ENCODE measurements around the gene RPS27A. TPM values are rescaled to one million over a fixed set of nuclear protein-coding genes. Genes with fewer than 3 reads are reported as not detected.

Gene RPS27A
- total and polyA plus RNA-seq, 2 donors (not counting 3 experiments of a cell fraction or from before 2014, with no cell fraction given) = 926 to 1,136 TPM

DNA sequence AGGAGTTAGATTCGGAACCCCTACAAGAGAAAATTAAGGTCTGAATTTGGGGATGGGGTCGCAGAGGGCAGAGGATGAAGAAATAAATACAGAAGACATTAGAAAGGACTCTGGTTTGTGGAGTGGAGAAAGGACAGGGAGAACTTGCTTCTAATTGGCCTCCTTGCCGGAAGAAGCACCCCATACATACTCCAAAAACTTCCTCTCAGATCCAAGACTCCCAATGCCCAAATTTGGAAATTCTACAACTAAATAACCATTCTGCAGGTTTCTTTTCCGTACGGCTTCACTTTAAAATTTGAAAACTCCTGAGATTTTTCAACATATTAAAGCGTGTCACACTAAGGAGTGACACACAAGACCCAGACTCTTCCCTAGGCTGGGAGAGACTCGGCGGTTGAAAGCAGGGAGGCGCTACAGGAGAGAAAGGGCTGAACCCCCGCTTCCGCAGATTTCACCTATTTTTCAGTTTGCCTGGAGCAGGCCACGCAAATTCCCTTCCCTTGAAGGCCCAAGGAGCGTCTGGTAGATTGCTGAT, 873 bp upstream of the RPS27A start:
- TF ChIP-seq, protein P1, sequence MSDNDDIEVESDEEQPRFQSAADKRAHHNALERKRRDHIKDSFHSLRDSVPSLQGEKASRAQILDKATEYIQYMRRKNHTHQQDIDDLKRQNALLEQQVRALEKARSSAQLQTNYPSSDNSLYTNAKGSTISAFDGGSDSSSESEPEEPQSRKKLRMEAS (IDR thresholded peaks at IDR 0.05; ENCODE audit: insufficient read depth, insufficient read length) = no peak
- no peak for TF ChIP-seq MYC (IDR thresholded peaks at IDR 0.05; ENCODE audit: low read depth, low read length)
- no peak for TF ChIP-seq FOS (IDR thresholded peaks at IDR 0.05; ENCODE audit: borderline replicate concordance, insufficient read depth, low read length)
- TF ChIP-seq JUN (IDR thresholded peaks at IDR 0.05; ENCODE audit: borderline replicate concordance, insufficient read depth, insufficient read length, low read depth) = no peak
- TF ChIP-seq EZH2 (IDR thresholded peaks at IDR 0.05; ENCODE audit: borderline replicate concordance, low read depth, low read length, severe bottlenecking) = no peak
- TF ChIP-seq, protein P2, sequence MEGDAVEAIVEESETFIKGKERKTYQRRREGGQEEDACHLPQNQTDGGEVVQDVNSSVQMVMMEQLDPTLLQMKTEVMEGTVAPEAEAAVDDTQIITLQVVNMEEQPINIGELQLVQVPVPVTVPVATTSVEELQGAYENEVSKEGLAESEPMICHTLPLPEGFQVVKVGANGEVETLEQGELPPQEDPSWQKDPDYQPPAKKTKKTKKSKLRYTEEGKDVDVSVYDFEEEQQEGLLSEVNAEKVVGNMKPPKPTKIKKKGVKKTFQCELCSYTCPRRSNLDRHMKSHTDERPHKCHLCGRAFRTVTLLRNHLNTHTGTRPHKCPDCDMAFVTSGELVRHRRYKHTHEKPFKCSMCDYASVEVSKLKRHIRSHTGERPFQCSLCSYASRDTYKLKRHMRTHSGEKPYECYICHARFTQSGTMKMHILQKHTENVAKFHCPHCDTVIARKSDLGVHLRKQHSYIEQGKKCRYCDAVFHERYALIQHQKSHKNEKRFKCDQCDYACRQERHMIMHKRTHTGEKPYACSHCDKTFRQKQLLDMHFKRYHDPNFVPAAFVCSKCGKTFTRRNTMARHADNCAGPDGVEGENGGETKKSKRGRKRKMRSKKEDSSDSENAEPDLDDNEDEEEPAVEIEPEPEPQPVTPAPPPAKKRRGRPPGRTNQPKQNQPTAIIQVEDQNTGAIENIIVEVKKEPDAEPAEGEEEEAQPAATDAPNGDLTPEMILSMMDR (IDR thresholded peaks at IDR 0.05; ENCODE audit: extremely low read depth in 1 of 2, insufficient read depth in 1 of 2, low read depth in 1 of 2, low read length in 2 of 2) = no peak
- no peak for TF ChIP-seq POLR2A (IDR thresholded peaks at IDR 0.05; ENCODE audit: low read depth, low read length)
- no peak for TF ChIP-seq GATA2 (IDR thresholded peaks at IDR 0.05; ENCODE audit: insufficient read depth, insufficient read length, low read depth, low read length)
- no peak for TF ChIP-seq POLR2AphosphoS5 (IDR thresholded peaks at IDR 0.05; ENCODE audit: insufficient read depth, low read depth, low read length)
- peaks cover 41% of the 10 kb centered on the region for H3K79me2 ChIP-seq (ENCODE audit: control insufficient read depth, insufficient read depth, low read length)
- dilution Hi-C loops (cut with MboI; ENCODE audit: extremely low pct_ligation_motif_present, low sequenced_read_pairs) = no loop called here

More for the DNA sequence above, 873 bp upstream of the RPS27A start:
- TSS peak; percentile 53 for BruUV-seq (replicated peaks)
- intact Hi-C loops (cut with micrococcal nuclease) = loop anchor here (2.0 to 10.0 kb wide), 4 partner anchors 36 to 283 kb away; partner anchors contain the start of genes CFAP36, MTIF2 and RTN4
- peaks cover 12 to 28% of the 10 kb centered on the region in 2 experiments for H3K36me3 ChIP-seq (ENCODE audit: control insufficient read depth in 2 of 2, extremely low read depth in 1 of 2, insufficient read depth in 2 of 2, low read length in 2 of 2)
- DNase-seq (ENCODE audit: low read depth, low spot score) (no peak), FAIRE-seq (no peak)
- peaks cover 36% of the 10 kb centered on the region for H3K4me1 ChIP-seq (ENCODE audit: control insufficient read depth, extremely low read depth, insufficient read depth, low read length)
- H3K9ac ChIP-seq (replicated peaks; ENCODE audit: extremely low read depth, insufficient read depth, low read length) = peak overlapping the region; percentile 99
- no peaks in the 10 kb centered on the region for H4K20me1 ChIP-seq (replicated peaks; ENCODE audit: control insufficient read depth, extremely low read depth, insufficient read depth, low read length)
- no peaks in the 10 kb centered on the region for H3K9me3 ChIP-seq (replicated peaks; ENCODE audit: control insufficient read depth, insufficient read depth, low read length)
- H3K27ac ChIP-seq (ENCODE audit: insufficient read depth, low read depth, low read length) = peak overlapping the region; percentile 99
- POLR2A ChIA-PET = no interaction called here
- no peaks in the 10 kb centered on the region for H3K9me1 ChIP-seq (replicated peaks; ENCODE audit: control insufficient read depth, extremely low read depth, insufficient read depth, low read length)
- peak overlapping the region; percentile 92 for H2AFZ ChIP-seq (ENCODE audit: low read depth, low read length)
- CTCF ChIA-PET = no interaction called here
- H3K4me3 ChIP-seq (replicated peaks in 1 of 3; ENCODE audit: insufficient read depth in 1 of 3, low read depth in 1 of 3, low read length in 3 of 3) = peak overlapping the region; percentile 61 to 96 (median 92)
- H3K27me3 ChIP-seq (ENCODE audit: control insufficient read depth in 2 of 2, insufficient read depth in 2 of 2, low read length in 2 of 2) = no peaks in the 10 kb centered on the region
- H3K4me2 ChIP-seq (ENCODE audit: insufficient read depth, low read length) = peak overlapping the region; percentile 89

All from endothelial cell of umbilical vein (primary cell).